ENCODE data around the gene SMIM13.

GRCh38 chr6:11162262-11162661, 68.6 kb downstream of the SMIM13 start:
- TF ChIP-seq POLR2A (IDR thresholded peaks at IDR 0.05) (no peak), CTCF (IDR thresholded peaks at IDR 0.05) (no peak)
